Measurements from ENCODE around the gene SIX4.
A peak's percentile ranks its signal among the peaks of the same experiment; 100 is the strongest.

SIX4 gene

GRCh38 chr14:60723907-60724618, at the start of gene SIX4:
SIX4 (minus strand) TSS chr14:60724351; CDS start chr14:60724074, 277 bp downstream.
- Histone ChIP-seq H3K9ac (ENCODE audit: low read length) (no peak within 1 kb of the TSS), H3K36me3 (ENCODE audit: control insufficient read depth, insufficient read depth, low read length) (no peaks in the 10 kb centered on the region), H3K4me3 (ENCODE audit: low read length) (peak within 1 kb of the TSS; percentile 76), H3K4me1 (ENCODE audit: control insufficient read depth, insufficient read depth, low read length) (no peaks in the 10 kb centered on the region), H3K27me3 (ENCODE audit: control insufficient read depth, insufficient read depth, low read length) (peaks cover 20% of the 10 kb centered on the region), H3K27ac (ENCODE audit: low read depth, low read length) (no peak within 1 kb of the TSS)

- Histone ChIP-seq H3K9ac (ENCODE audit: low read length) (no peak overlapping the region), H3K27ac (ENCODE audit: low read depth, low read length) (no peak overlapping the region), H3K4me1 (ENCODE audit: control insufficient read depth, insufficient read depth, low read length) (no peaks in the 10 kb centered on the region), H3K4me3 (ENCODE audit: low read length) (no peak overlapping the region), H3K27me3 (ENCODE audit: control insufficient read depth, insufficient read depth, low read length) (no peaks in the 10 kb centered on the region), H3K36me3 (ENCODE audit: control insufficient read depth, insufficient read depth, low read length) (no peaks in the 10 kb centered on the region)
These were observed 49.4 kb upstream of the SIX4 start for GRCh38 chr14:60773558-60773957.

GRCh38 chr14:60771117-60771516, 47.0 kb upstream of the SIX4 start:
- H3K4me3 ChIP-seq (ENCODE audit: low read length) = no peak overlapping the region
- H3K27me3 ChIP-seq (ENCODE audit: control insufficient read depth, insufficient read depth, low read length) = no peaks in the 10 kb centered on the region

GRCh38 chr14:60768602-60769001, 44.5 kb upstream of the SIX4 start:
- Histone ChIP-seq H3K4me1 (ENCODE audit: control insufficient read depth, insufficient read depth, low read length) (no peaks in the 10 kb centered on the region), H3K36me3 (ENCODE audit: control insufficient read depth, insufficient read depth, low read length) (no peaks in the 10 kb centered on the region), H3K27ac (ENCODE audit: low read depth, low read length) (no peak overlapping the region), H3K27me3 (ENCODE audit: control insufficient read depth, insufficient read depth, low read length) (no peaks in the 10 kb centered on the region), H3K4me3 (ENCODE audit: low read length) (no peak overlapping the region), H3K9ac (ENCODE audit: low read length) (no peak overlapping the region)

More at GRCh38 chr14:60771117-60771516, 47.0 kb upstream of the SIX4 start:
- Histone ChIP-seq H3K36me3 (ENCODE audit: control insufficient read depth, insufficient read depth, low read length) (no peaks in the 10 kb centered on the region), H3K4me1 (ENCODE audit: control insufficient read depth, insufficient read depth, low read length) (no peaks in the 10 kb centered on the region), H3K27ac (ENCODE audit: low read depth, low read length) (no peak overlapping the region), H3K9ac (ENCODE audit: low read length) (no peak overlapping the region)

- Histone ChIP-seq H3K27ac (ENCODE audit: low read depth, low read length) (no peak overlapping the region), H3K36me3 (ENCODE audit: control insufficient read depth, insufficient read depth, low read length) (no peaks in the 10 kb centered on the region), H3K4me3 (ENCODE audit: low read length) (no peak overlapping the region), H3K27me3 (ENCODE audit: control insufficient read depth, insufficient read depth, low read length) (no peaks in the 10 kb centered on the region), H3K9ac (ENCODE audit: low read length) (no peak overlapping the region), H3K4me1 (ENCODE audit: control insufficient read depth, insufficient read depth, low read length) (peaks cover 8% of the 10 kb centered on the region)
These were observed 36.7 kb upstream of the SIX4 start for GRCh38 chr14:60760644-60761364.

GRCh38 chr14:60760209-60760608, 36.1 kb upstream of the SIX4 start:
- no peak overlapping the region for H3K4me3 ChIP-seq (ENCODE audit: low read length)
- H3K9ac ChIP-seq (ENCODE audit: low read length) = no peak overlapping the region
- H3K27me3 ChIP-seq (ENCODE audit: control insufficient read depth, insufficient read depth, low read length) = no peaks in the 10 kb centered on the region
- H3K27ac ChIP-seq (ENCODE audit: low read depth, low read length) = no peak overlapping the region
- H3K36me3 ChIP-seq (ENCODE audit: control insufficient read depth, insufficient read depth, low read length) = no peaks in the 10 kb centered on the region
- H3K4me1 ChIP-seq (ENCODE audit: control insufficient read depth, insufficient read depth, low read length) = peaks cover 8% of the 10 kb centered on the region

- H3K36me3 ChIP-seq (ENCODE audit: control insufficient read depth, insufficient read depth, low read length) = no peaks in the 10 kb centered on the region
- H3K4me1 ChIP-seq (ENCODE audit: control insufficient read depth, insufficient read depth, low read length) = peaks cover 8% of the 10 kb centered on the region
- no peaks in the 10 kb centered on the region for H3K27me3 ChIP-seq (ENCODE audit: control insufficient read depth, insufficient read depth, low read length)
- no peak overlapping the region for H3K4me3 ChIP-seq (ENCODE audit: low read length)
- H3K9ac ChIP-seq (ENCODE audit: low read length) = no peak overlapping the region
- peak overlapping the region; percentile 14 for H3K27ac ChIP-seq (ENCODE audit: low read depth, low read length)
These were observed 34.7 kb upstream of the SIX4 start for GRCh38 chr14:60758885-60759284.

- peaks cover 8% of the 10 kb centered on the region for H3K4me1 ChIP-seq (ENCODE audit: control insufficient read depth, insufficient read depth, low read length)
- no peak overlapping the region for H3K4me3 ChIP-seq (ENCODE audit: low read length)
- H3K9ac ChIP-seq (ENCODE audit: low read length) = no peak overlapping the region
- no peak overlapping the region for H3K27ac ChIP-seq (ENCODE audit: low read depth, low read length)
- no peaks in the 10 kb centered on the region for H3K27me3 ChIP-seq (ENCODE audit: control insufficient read depth, insufficient read depth, low read length)
- no peaks in the 10 kb centered on the region for H3K36me3 ChIP-seq (ENCODE audit: control insufficient read depth, insufficient read depth, low read length)
These were observed 33.4 kb upstream of the SIX4 start for GRCh38 chr14:60757567-60758002.

GRCh38 chr14:60756847-60757246, 32.7 kb upstream of the SIX4 start:
- Histone ChIP-seq H3K27me3 (ENCODE audit: control insufficient read depth, insufficient read depth, low read length) (no peaks in the 10 kb centered on the region), H3K4me1 (ENCODE audit: control insufficient read depth, insufficient read depth, low read length) (peaks cover 8% of the 10 kb centered on the region), H3K36me3 (ENCODE audit: control insufficient read depth, insufficient read depth, low read length) (no peaks in the 10 kb centered on the region), H3K4me3 (ENCODE audit: low read length) (no peak overlapping the region), H3K9ac (ENCODE audit: low read length) (no peak overlapping the region), H3K27ac (ENCODE audit: low read depth, low read length) (no peak overlapping the region)

- Histone ChIP-seq H3K27me3 (ENCODE audit: control insufficient read depth, insufficient read depth, low read length) (no peaks in the 10 kb centered on the region), H3K9ac (ENCODE audit: low read length) (no peak overlapping the region), H3K27ac (ENCODE audit: low read depth, low read length) (no peak overlapping the region), H3K36me3 (ENCODE audit: control insufficient read depth, insufficient read depth, low read length) (no peaks in the 10 kb centered on the region), H3K4me3 (ENCODE audit: low read length) (no peak overlapping the region), H3K4me1 (ENCODE audit: control insufficient read depth, insufficient read depth, low read length) (peaks cover 4% of the 10 kb centered on the region)
These were observed 29.3 kb upstream of the SIX4 start for GRCh38 chr14:60753264-60754119.

GRCh38 chr14:60744566-60744965, 20.4 kb upstream of the SIX4 start:
- Histone ChIP-seq H3K36me3 (ENCODE audit: control insufficient read depth, insufficient read depth, low read length) (no peaks in the 10 kb centered on the region), H3K4me1 (ENCODE audit: control insufficient read depth, insufficient read depth, low read length) (no peaks in the 10 kb centered on the region), H3K4me3 (ENCODE audit: low read length) (no peak overlapping the region), H3K9ac (ENCODE audit: low read length) (no peak overlapping the region), H3K27ac (ENCODE audit: low read depth, low read length) (no peak overlapping the region), H3K27me3 (ENCODE audit: control insufficient read depth, insufficient read depth, low read length) (no peaks in the 10 kb centered on the region)

GRCh38 chr14:60738843-60739508, 14.8 kb upstream of the SIX4 start:
- H3K4me1 ChIP-seq (ENCODE audit: control insufficient read depth, insufficient read depth, low read length) = no peaks in the 10 kb centered on the region
- no peaks in the 10 kb centered on the region for H3K27me3 ChIP-seq (ENCODE audit: control insufficient read depth, insufficient read depth, low read length)
- H3K9ac ChIP-seq (ENCODE audit: low read length) = no peak overlapping the region
- H3K27ac ChIP-seq (ENCODE audit: low read depth, low read length) = no peak overlapping the region
- H3K36me3 ChIP-seq (ENCODE audit: control insufficient read depth, insufficient read depth, low read length) = no peaks in the 10 kb centered on the region
- H3K4me3 ChIP-seq (ENCODE audit: low read length) = no peak overlapping the region

Measured in rectal smooth muscle tissue (tissue), 1 donor.